GM12878 (cell line): Measurements from ENCODE around the gene WNT5A.

Source experiments
- EZH2 ChIP-seq: IDR thresholded peaks from 2 replicates; pipeline ENCODE4 v1.6.1; 2012; ENCODE audit warnings: low read depth, mild to moderate bottlenecking, control low read depth, inconsistent platforms, low read length, borderline replicate concordance; ENCODE audit not compliant: control insufficient read depth
- GATAD2B ChIP-seq: fragments of 450-650 bp; conservative IDR thresholded peaks from 2 replicates; pipeline ENCODE4 v1.6.1; 2017; ENCODE audit warnings: low read depth, mild to moderate bottlenecking, moderate library complexity
- NFYA ChIP-seq: IDR thresholded peaks from 2 replicates; pipeline ENCODE4 v1.6.1; 2011; ENCODE audit warnings: low read depth, mild to moderate bottlenecking, low read length, improper control_type of control experiment, borderline replicate concordance
- WRNIP1 ChIP-seq: IDR thresholded peaks from 2 replicates; pipeline ENCODE4 v1.6.1; 2011; ENCODE audit warnings: low read depth, low read length, improper control_type of control experiment, borderline replicate concordance
- TF ChIP-seq, protein P1 (sequence below): IDR thresholded peaks from 2 replicates; pipeline ENCODE4 v1.6.1; 2012; ENCODE audit warnings: mild to moderate bottlenecking, low read depth, low read length
- TF ChIP-seq, protein P2 (sequence below), 3 experiments: IDR thresholded peaks in 2 of 3; conservative IDR thresholded peaks in 1 of 3; 2 replicates each; pipeline ENCODE4 v1.5.1; 2011; ENCODE audit warnings: low read depth in 3 of 3, low read length in 3 of 3, mild to moderate bottlenecking in 3 of 3, control low read depth in 2 of 3, moderate library complexity in 2 of 3, inconsistent platforms in 1 of 3, mixed read lengths in 1 of 3; ENCODE audit not compliant: control insufficient read depth in 2 of 3, insufficient read depth in 1 of 3; ENCODE audit errors: extremely low read depth in 1 of 3
- TF ChIP-seq, protein P3 (sequence below): fragments of 450-650 bp; IDR thresholded peaks from 2 replicates; pipeline ENCODE4 v1.6.1; 2017; ENCODE audit warnings: mild to moderate bottlenecking, moderate library complexity
- TF ChIP-seq, protein P4 (sequence below): fragments of 450-650 bp; IDR thresholded peaks from 2 replicates; pipeline ENCODE4 v1.6.1; 2017; ENCODE audit warnings: mild to moderate bottlenecking

DNA sequence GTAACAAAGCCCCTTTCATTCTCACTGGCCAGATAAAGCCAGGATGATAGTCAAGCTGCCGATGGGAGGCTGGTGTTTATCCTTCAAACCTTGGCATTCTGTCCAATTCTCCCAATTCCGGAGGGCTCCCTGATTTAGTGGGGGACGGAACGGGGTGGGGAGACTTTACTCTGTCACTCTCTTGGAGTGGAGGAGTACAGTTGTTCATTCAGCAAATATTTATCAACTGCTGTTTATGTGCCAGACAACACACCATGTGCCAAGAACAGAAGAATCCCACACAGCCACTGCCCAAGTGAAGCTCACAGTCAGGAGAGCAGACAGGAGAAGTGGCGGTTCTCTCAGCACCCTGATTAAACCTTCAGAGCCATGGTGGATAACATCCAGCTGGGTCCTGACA is 63.3 kb downstream of the WNT5A start:
- TF ChIP-seq NFYA (no peak), EZH2 (no peak), WRNIP1 (no peak), GATAD2B (no peak)
- TF ChIP-seq, protein P1, sequence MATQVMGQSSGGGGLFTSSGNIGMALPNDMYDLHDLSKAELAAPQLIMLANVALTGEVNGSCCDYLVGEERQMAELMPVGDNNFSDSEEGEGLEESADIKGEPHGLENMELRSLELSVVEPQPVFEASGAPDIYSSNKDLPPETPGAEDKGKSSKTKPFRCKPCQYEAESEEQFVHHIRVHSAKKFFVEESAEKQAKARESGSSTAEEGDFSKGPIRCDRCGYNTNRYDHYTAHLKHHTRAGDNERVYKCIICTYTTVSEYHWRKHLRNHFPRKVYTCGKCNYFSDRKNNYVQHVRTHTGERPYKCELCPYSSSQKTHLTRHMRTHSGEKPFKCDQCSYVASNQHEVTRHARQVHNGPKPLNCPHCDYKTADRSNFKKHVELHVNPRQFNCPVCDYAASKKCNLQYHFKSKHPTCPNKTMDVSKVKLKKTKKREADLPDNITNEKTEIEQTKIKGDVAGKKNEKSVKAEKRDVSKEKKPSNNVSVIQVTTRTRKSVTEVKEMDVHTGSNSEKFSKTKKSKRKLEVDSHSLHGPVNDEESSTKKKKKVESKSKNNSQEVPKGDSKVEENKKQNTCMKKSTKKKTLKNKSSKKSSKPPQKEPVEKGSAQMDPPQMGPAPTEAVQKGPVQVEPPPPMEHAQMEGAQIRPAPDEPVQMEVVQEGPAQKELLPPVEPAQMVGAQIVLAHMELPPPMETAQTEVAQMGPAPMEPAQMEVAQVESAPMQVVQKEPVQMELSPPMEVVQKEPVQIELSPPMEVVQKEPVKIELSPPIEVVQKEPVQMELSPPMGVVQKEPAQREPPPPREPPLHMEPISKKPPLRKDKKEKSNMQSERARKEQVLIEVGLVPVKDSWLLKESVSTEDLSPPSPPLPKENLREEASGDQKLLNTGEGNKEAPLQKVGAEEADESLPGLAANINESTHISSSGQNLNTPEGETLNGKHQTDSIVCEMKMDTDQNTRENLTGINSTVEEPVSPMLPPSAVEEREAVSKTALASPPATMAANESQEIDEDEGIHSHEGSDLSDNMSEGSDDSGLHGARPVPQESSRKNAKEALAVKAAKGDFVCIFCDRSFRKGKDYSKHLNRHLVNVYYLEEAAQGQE = no peak
- TF ChIP-seq, protein P2, sequence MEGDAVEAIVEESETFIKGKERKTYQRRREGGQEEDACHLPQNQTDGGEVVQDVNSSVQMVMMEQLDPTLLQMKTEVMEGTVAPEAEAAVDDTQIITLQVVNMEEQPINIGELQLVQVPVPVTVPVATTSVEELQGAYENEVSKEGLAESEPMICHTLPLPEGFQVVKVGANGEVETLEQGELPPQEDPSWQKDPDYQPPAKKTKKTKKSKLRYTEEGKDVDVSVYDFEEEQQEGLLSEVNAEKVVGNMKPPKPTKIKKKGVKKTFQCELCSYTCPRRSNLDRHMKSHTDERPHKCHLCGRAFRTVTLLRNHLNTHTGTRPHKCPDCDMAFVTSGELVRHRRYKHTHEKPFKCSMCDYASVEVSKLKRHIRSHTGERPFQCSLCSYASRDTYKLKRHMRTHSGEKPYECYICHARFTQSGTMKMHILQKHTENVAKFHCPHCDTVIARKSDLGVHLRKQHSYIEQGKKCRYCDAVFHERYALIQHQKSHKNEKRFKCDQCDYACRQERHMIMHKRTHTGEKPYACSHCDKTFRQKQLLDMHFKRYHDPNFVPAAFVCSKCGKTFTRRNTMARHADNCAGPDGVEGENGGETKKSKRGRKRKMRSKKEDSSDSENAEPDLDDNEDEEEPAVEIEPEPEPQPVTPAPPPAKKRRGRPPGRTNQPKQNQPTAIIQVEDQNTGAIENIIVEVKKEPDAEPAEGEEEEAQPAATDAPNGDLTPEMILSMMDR (IDR thresholded peaks at IDR 0.05 in 2 of 3, conservative IDR thresholded peaks at IDR 0.05 in 1 of 3; ENCODE audit: control insufficient read depth in 2 of 3, extremely low read depth in 1 of 3, insufficient read depth in 1 of 3, low read depth in 3 of 3, low read length in 3 of 3) = no peak
- TF ChIP-seq, protein P3, sequence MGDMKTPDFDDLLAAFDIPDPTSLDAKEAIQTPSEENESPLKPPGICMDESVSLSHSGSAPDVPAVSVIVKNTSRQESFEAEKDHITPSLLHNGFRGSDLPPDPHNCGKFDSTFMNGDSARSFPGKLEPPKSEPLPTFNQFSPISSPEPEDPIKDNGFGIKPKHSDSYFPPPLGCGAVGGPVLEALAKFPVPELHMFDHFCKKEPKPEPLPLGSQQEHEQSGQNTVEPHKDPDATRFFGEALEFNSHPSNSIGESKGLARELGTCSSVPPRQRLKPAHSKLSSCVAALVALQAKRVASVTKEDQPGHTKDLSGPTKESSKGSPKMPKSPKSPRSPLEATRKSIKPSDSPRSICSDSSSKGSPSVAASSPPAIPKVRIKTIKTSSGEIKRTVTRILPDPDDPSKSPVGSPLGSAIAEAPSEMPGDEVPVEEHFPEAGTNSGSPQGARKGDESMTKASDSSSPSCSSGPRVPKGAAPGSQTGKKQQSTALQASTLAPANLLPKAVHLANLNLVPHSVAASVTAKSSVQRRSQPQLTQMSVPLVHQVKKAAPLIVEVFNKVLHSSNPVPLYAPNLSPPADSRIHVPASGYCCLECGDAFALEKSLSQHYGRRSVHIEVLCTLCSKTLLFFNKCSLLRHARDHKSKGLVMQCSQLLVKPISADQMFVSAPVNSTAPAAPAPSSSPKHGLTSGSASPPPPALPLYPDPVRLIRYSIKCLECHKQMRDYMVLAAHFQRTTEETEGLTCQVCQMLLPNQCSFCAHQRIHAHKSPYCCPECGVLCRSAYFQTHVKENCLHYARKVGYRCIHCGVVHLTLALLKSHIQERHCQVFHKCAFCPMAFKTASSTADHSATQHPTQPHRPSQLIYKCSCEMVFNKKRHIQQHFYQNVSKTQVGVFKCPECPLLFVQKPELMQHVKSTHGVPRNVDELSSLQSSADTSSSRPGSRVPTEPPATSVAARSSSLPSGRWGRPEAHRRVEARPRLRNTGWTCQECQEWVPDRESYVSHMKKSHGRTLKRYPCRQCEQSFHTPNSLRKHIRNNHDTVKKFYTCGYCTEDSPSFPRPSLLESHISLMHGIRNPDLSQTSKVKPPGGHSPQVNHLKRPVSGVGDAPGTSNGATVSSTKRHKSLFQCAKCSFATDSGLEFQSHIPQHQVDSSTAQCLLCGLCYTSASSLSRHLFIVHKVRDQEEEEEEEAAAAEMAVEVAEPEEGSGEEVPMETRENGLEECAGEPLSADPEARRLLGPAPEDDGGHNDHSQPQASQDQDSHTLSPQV = no peak
- TF ChIP-seq, protein P4, sequence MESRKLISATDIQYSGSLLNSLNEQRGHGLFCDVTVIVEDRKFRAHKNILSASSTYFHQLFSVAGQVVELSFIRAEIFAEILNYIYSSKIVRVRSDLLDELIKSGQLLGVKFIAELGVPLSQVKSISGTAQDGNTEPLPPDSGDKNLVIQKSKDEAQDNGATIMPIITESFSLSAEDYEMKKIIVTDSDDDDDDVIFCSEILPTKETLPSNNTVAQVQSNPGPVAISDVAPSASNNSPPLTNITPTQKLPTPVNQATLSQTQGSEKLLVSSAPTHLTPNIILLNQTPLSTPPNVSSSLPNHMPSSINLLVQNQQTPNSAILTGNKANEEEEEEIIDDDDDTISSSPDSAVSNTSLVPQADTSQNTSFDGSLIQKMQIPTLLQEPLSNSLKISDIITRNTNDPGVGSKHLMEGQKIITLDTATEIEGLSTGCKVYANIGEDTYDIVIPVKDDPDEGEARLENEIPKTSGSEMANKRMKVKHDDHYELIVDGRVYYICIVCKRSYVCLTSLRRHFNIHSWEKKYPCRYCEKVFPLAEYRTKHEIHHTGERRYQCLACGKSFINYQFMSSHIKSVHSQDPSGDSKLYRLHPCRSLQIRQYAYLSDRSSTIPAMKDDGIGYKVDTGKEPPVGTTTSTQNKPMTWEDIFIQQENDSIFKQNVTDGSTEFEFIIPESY = no peak
